Measurements from ENCODE around the gene SERPINH1.

Gene SERPINH1

DNA sequence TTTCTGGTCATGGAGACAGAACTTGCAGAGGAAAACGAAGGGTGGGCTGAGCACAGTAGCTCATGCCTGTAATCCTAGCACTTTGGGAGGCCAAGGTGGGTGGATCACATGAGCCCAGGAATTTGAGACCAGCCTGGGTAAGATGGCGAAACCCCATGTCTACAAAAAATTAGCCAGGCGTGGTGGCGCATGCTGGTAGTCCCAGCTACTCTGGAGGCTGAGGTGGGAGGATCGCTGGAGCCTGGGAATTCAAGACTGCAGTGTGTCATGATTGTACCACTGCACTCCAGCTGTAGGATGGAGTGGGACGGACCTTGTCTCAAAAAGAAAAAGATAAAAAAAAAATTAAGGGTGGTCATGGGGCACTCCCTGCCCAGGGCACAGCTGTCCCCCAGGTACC lies 5.9 kb downstream of the SERPINH1 start:
- H3K9me2 ChIP-seq (replicated peaks; ENCODE audit: low read depth, low read length) = no peaks in the 10 kb centered on the region
- H3K36me3 ChIP-seq (ENCODE audit: insufficient read depth, low read length) = no peaks in the 10 kb centered on the region
- H3K4me1 ChIP-seq (ENCODE audit: insufficient read depth, low read length, poor library complexity, severe bottlenecking) = no peaks in the 10 kb centered on the region
- H3K27me3 ChIP-seq (ENCODE audit: insufficient read depth, low read length, poor library complexity, severe bottlenecking) = no peaks in the 10 kb centered on the region
- H3F3A ChIP-seq (ENCODE audit: low read depth) = no peaks in the 10 kb centered on the region
- H3K9ac ChIP-seq (ENCODE audit: low read depth, low read length, poor library complexity, severe bottlenecking) = no peak overlapping the region
- H3K4me2 ChIP-seq (ENCODE audit: low read depth, low read length, poor library complexity, severe bottlenecking) = no peak overlapping the region
- no peak overlapping the region for H3K4me3 ChIP-seq (ENCODE audit: low read length, poor library complexity, severe bottlenecking)
- no peak for TF ChIP-seq EZH2phosphoT487 (IDR thresholded peaks at IDR 0.05; ENCODE audit: borderline replicate concordance)
- TF ChIP-seq, protein P1, sequence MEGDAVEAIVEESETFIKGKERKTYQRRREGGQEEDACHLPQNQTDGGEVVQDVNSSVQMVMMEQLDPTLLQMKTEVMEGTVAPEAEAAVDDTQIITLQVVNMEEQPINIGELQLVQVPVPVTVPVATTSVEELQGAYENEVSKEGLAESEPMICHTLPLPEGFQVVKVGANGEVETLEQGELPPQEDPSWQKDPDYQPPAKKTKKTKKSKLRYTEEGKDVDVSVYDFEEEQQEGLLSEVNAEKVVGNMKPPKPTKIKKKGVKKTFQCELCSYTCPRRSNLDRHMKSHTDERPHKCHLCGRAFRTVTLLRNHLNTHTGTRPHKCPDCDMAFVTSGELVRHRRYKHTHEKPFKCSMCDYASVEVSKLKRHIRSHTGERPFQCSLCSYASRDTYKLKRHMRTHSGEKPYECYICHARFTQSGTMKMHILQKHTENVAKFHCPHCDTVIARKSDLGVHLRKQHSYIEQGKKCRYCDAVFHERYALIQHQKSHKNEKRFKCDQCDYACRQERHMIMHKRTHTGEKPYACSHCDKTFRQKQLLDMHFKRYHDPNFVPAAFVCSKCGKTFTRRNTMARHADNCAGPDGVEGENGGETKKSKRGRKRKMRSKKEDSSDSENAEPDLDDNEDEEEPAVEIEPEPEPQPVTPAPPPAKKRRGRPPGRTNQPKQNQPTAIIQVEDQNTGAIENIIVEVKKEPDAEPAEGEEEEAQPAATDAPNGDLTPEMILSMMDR (conservative IDR thresholded peaks at IDR 0.05; ENCODE audit: low read length) = no peak
- no peaks in the 10 kb centered on the region for H3K79me2 ChIP-seq (ENCODE audit: insufficient read depth, low read length)
- H4K20me1 ChIP-seq (ENCODE audit: insufficient read depth, low read length, poor library complexity, severe bottlenecking) = no peaks in the 10 kb centered on the region
- no peaks in the 10 kb centered on the region for H3K9me3 ChIP-seq (ENCODE audit: insufficient read depth, low read depth, low read length)
- H2AFZ ChIP-seq (ENCODE audit: low read length) = no peak overlapping the region

GRCh38 chr11:75568616-75569219 lies 6.7 kb downstream of the SERPINH1 start:
- Histone ChIP-seq H3K4me3 (ENCODE audit: low read length, poor library complexity, severe bottlenecking) (no peak overlapping the region), H3K36me3 (ENCODE audit: insufficient read depth, low read length) (no peaks in the 10 kb centered on the region), H3K9ac (ENCODE audit: low read depth, low read length, poor library complexity, severe bottlenecking) (no peak overlapping the region), H3K9me3 (ENCODE audit: insufficient read depth, low read depth, low read length) (no peaks in the 10 kb centered on the region), H3K4me2 (ENCODE audit: low read depth, low read length, poor library complexity, severe bottlenecking) (no peak overlapping the region), H3K79me2 (ENCODE audit: insufficient read depth, low read length) (no peaks in the 10 kb centered on the region), H4K20me1 (ENCODE audit: insufficient read depth, low read length, poor library complexity, severe bottlenecking) (no peaks in the 10 kb centered on the region), H2AFZ (ENCODE audit: low read length) (no peak overlapping the region), H3F3A (ENCODE audit: low read depth) (no peaks in the 10 kb centered on the region), H3K27me3 (ENCODE audit: insufficient read depth, low read length, poor library complexity, severe bottlenecking) (no peaks in the 10 kb centered on the region), H3K9me2 (replicated peaks; ENCODE audit: low read depth, low read length) (no peaks in the 10 kb centered on the region), H3K4me1 (ENCODE audit: insufficient read depth, low read length, poor library complexity, severe bottlenecking) (no peaks in the 10 kb centered on the region)
- no peak for TF ChIP-seq EZH2phosphoT487 (IDR thresholded peaks at IDR 0.05; ENCODE audit: borderline replicate concordance)
- TF ChIP-seq, protein P1 (conservative IDR thresholded peaks at IDR 0.05; ENCODE audit: low read length) = no peak

DNA sequence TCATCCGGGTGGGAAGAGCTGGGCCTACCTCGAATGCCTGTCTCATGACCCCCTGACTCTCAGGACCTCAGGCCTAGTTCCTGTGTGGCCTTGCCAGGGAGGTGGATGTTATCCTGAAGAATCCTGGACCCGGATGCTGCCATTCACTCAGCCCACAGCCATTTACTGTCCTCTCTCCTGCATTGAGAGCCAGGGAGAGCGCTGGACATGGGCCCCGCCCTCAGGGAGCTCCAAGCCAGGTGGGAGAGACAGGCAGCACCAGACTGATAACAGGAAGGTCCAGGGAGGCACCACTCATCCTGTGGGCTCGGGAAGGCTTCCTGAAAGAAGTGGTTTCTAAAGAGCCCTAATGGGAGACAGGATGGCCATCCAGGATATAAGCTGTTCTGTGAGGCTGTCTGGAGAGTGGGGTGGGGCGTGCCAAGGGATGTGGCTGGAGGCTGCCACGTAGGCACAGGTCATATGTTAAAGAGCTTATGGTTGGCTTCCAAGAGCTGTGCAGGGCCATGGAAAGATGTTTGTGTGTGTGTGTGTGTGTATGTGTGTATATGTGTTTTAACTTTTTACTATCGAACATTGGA lies 8.6 kb downstream of the SERPINH1 start:
- TF ChIP-seq, protein P1 (conservative IDR thresholded peaks at IDR 0.05; ENCODE audit: low read length) = no peak
- TF ChIP-seq EZH2phosphoT487 (IDR thresholded peaks at IDR 0.05; ENCODE audit: borderline replicate concordance) = no peak
- no peaks in the 10 kb centered on the region for H3K9me3 ChIP-seq (ENCODE audit: insufficient read depth, low read depth, low read length)
- H3K4me1 ChIP-seq (ENCODE audit: insufficient read depth, low read length, poor library complexity, severe bottlenecking) = no peaks in the 10 kb centered on the region
- H3K9me2 ChIP-seq (replicated peaks; ENCODE audit: low read depth, low read length) = no peaks in the 10 kb centered on the region
- no peak overlapping the region for H3K4me2 ChIP-seq (ENCODE audit: low read depth, low read length, poor library complexity, severe bottlenecking)
- no peaks in the 10 kb centered on the region for H4K20me1 ChIP-seq (ENCODE audit: insufficient read depth, low read length, poor library complexity, severe bottlenecking)
- H3K36me3 ChIP-seq (ENCODE audit: insufficient read depth, low read length) = no peaks in the 10 kb centered on the region
- no peaks in the 10 kb centered on the region for H3K79me2 ChIP-seq (ENCODE audit: insufficient read depth, low read length)
- no peak overlapping the region for H3K9ac ChIP-seq (ENCODE audit: low read depth, low read length, poor library complexity, severe bottlenecking)
- no peak overlapping the region for H2AFZ ChIP-seq (ENCODE audit: low read length)
- no peak overlapping the region for H3K4me3 ChIP-seq (ENCODE audit: low read length, poor library complexity, severe bottlenecking)
- no peaks in the 10 kb centered on the region for H3K27me3 ChIP-seq (ENCODE audit: insufficient read depth, low read length, poor library complexity, severe bottlenecking)
- H3F3A ChIP-seq (ENCODE audit: low read depth) = no peaks in the 10 kb centered on the region

Data from Loucy (cell line).